IMR-90 (cell line): Measurements from ENCODE around the gene KIF16B.

Source experiments
- BHLHE40 ChIP-seq: fragments of 150-350 bp; IDR thresholded peaks from 2 replicates; pipeline ENCODE4 v1.6.1; 2016; ENCODE audit warnings: mild to moderate bottlenecking, low read depth, low read length
- CEBPB ChIP-seq: IDR thresholded peaks from 2 replicates; pipeline ENCODE4 v1.6.1; 2012; ENCODE audit warnings: low read depth, low read length, improper control_type of control experiment
- MXI1 ChIP-seq: IDR thresholded peaks from 2 replicates; pipeline ENCODE4 v1.6.1; 2012; ENCODE audit warnings: low read depth, mild to moderate bottlenecking, low read length, moderate library complexity, borderline replicate concordance
- POLR2A ChIP-seq: IDR thresholded peaks from 2 replicates; pipeline ENCODE4 v1.6.1; 2012; ENCODE audit warnings: mild to moderate bottlenecking, low read depth, low read length
- TF ChIP-seq, protein P1 (sequence below): conservative IDR thresholded peaks from 2 replicates; pipeline ENCODE4 v1.5.1; 2012; ENCODE audit warnings: mild to moderate bottlenecking, low read depth, low read length, improper control_type of control experiment

DNA sequence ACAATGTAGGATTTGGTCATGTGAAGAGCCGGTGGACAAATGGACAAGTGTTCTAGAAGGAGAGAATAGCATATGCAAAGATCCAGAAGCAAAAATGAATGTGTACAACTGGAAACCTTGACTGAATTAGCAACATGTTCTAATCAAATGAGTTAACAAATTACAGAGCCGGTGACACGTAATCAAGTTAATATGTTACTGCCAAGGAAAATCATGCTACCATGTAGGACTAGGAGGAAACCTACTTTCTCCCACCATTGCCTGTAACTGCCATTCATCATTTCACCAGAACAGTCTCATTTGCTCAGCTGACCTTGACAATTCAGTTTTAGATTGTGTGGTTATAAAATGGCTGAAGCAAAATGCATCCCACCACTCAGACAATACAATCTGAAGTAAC is 179.4 kb downstream of the KIF16B start:
- TF ChIP-seq, protein P1, sequence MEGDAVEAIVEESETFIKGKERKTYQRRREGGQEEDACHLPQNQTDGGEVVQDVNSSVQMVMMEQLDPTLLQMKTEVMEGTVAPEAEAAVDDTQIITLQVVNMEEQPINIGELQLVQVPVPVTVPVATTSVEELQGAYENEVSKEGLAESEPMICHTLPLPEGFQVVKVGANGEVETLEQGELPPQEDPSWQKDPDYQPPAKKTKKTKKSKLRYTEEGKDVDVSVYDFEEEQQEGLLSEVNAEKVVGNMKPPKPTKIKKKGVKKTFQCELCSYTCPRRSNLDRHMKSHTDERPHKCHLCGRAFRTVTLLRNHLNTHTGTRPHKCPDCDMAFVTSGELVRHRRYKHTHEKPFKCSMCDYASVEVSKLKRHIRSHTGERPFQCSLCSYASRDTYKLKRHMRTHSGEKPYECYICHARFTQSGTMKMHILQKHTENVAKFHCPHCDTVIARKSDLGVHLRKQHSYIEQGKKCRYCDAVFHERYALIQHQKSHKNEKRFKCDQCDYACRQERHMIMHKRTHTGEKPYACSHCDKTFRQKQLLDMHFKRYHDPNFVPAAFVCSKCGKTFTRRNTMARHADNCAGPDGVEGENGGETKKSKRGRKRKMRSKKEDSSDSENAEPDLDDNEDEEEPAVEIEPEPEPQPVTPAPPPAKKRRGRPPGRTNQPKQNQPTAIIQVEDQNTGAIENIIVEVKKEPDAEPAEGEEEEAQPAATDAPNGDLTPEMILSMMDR: no peak
- TF ChIP-seq POLR2A: no peak
- no peak for TF ChIP-seq CEBPB
- no peak for TF ChIP-seq MXI1
- no peak for TF ChIP-seq BHLHE40
